COLO668 (cell line): ENCODE measurements around the gene NPTX2.
A peak's percentile ranks its signal among the peaks of the same experiment; 100 is the strongest.
"Not testable (repeated sequence)": the region's sequence is repeated elsewhere in the genome, so short reads cannot be mapped to it uniquely, and the experiment has no call there.

Experiments used
- DNase-seq: peaks from one replicate; lab custom pipeline; 2025; ENCODE audit not compliant: unreplicated experiment; lab: John Stamatoyannopoulos, UW

Gene NPTX2, protein sequence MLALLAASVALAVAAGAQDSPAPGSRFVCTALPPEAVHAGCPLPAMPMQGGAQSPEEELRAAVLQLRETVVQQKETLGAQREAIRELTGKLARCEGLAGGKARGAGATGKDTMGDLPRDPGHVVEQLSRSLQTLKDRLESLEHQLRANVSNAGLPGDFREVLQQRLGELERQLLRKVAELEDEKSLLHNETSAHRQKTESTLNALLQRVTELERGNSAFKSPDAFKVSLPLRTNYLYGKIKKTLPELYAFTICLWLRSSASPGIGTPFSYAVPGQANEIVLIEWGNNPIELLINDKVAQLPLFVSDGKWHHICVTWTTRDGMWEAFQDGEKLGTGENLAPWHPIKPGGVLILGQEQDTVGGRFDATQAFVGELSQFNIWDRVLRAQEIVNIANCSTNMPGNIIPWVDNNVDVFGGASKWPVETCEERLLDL

DNA sequence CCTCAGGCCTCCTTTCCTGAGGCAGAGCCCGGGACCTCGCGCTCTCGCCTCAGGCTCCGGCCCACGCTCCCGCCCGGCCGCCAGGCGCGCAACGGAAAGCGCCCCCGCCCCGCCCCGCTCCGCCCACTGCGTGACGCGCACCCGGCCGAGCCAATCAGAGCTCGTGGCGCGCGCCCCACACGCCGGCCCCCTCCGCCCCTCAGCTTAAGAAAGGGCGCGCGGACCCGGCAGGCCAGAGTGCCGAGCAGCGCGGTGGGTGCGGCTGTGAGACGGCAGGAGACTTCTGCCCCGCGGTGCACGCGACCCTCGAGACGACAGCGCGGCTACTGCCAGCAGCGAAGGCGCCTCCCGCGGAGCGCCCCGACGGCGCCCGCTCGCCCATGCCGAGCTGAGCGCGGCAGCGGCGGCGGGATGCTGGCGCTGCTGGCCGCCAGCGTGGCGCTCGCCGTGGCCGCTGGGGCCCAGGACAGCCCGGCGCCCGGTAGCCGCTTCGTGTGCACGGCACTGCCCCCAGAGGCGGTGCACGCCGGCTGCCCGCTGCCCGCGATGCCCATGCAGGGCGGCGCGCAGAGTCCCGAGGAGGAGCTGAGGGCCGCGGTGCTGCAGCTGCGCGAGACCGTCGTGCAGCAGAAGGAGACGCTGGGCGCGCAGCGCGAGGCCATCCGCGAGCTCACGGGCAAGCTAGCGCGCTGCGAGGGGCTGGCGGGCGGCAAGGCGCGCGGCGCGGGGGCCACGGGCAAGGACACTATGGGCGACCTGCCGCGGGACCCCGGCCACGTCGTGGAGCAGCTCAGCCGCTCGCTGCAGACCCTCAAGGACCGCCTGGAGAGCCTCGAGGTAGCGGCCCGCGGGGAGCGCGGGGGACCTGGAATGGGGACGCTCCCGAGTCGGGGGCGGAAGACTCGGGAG is at the start of gene NPTX2:
TSS of gene NPTX2 (plus strand) at position 235 of the 909 bp plus-strand sequence. CDS start at position 412, 177 bp downstream.
- peak; percentile 64 for DNase-seq

DNA sequence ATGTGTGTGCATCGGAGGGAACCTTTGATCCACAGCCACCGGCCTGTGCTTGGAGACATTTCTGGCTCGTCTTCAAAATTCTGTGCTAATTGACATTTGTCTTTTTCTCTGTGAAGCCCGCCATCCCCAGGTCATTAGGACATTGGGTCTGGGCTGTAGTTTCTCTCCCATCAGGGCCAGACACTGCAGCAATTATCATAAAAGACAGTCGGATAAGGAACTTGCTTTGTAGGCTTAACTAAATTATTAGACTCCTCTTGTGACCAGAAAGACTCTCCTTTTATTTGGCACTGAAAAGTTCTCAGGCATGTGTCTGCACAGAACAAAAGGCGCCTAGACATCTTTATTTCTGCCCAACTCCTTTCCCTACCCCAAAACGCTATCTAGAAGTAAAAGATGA is 49.1 kb upstream of the NPTX2 start:
- DNase-seq: no peak

DNA sequence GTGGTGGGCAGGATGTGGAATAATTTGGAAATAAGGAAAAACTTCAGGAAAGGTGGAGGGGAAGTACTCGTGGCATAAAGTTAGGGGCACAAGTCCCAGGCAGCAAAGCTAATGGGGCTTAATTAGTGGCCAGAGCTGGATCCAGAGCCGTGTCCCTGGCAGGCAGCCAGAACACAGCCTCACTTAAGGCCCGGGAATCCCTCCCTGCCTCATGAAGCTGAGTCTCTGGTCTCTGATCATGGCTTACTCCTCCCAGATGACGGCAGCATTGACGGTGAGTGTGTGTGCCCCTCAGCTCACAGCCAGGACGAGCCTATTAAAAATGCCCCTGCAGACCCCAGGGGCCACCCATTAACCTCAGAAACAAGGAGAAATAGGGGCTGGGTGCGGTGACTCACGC is 48.2 kb upstream of the NPTX2 start:
- no peak for DNase-seq

DNA sequence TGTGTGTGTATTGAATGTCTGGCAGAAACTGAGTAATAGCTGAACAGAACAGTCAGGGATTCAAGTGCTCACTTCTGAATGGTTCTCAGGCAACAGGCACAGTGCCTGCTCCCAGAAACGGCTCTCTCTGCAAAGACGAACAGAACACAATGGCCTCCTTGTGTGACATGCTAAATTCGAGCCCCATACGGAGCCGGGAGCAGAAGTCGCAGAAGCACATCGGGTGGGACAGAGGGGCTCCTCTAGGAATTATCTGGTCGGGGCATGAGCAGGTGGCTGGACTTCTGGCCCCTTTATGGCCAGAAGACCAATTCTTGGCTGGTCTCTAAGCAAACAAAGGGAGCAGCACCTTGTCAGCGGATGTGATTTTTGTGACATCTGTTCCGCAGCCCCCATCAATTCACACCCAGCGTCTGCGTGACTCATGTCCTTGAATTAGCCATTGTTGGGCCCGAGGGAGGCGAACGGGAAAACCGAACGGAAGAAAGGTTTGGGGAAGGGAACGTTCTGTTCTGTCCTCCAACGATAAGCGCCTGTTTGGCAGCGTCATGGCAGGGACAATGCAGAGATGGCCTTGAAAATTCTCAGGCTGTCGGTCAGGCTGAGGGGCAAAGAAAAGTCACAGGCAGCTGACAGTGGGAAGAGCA is 47.3 kb upstream of the NPTX2 start:
- DNase-seq: no peak

DNA sequence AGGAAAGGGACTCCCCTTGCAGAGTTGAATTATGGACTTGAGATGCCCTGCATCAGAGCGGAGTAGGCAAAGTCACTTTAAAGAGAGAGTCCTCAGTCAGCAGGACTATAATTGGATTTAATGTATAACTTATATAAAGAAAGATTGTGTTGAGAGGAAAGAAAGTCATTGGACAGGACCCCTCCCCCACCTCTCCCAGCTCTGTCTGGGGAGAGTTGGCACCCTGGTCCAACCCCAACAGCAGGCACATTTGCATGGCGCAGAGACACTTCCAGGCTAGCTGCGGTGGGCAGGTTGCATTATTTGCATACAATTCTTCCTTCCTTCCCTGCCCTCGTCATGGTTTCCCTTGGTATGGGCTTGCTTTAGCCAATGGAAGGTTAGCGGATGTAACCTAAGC is 46.1 kb upstream of the NPTX2 start:
- DNase-seq: no peak

DNA sequence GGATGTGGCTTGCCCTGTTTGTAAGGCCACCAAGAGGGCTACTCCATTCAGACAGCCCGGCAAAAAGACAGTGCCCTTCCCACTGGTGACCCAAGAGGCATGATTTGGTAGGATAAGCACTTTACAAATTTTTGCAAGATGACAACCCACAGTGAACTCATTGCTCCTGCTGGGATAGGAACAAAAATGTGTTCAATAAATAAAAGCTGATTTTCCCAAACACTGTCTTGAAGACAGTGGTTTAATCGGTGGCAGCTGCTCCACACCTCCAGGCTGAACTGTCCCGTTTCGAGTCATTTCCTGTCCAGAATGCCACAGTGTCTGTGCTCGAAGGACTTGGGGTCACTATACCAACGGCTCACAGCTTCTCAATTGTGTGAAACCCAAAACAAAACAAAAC is 45.1 kb upstream of the NPTX2 start:
- no peak for DNase-seq

GRCh38 chr7:98572716-98573115 is 44.4 kb upstream of the NPTX2 start:
- not testable (repeated sequence) for DNase-seq

DNA sequence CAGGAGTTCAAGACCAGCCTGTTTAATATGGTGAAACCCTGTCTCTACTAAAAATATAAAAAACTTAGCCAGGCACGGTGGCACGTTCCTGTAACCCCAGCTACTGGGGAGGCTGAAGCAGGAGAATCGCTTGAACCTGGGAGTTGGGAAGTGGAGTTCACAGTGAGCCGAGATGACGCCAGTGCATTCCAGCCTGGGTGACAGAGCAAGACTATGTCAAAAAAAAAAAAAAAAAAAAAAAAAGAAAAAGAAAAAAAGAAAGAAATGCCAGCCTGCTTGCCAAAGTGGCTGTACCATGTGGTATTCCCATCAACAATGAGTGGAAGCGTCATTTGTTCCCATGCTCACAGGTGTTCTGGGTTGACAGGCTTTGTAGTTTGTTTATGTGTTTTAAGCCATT is 43.3 kb upstream of the NPTX2 start:
- DNase-seq: no peak

DNA sequence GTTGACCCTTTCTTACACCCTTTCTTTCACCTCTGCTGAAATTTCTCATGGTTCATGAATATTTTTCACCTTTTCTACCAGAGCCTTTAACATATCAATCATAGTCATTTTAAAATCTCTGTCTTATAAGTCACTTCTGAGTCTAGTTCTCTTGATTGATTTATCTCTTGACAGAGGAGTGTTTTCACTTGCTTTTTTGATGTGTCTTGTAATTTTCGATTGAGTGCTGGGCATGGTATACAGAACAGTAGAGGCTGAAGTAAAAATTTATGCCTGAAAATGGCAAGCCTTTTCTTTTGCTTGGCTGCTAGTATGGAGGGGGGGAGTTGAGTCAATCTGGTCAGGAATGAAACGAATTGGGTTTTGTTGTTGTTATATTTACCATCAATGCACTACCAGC is 41.2 kb upstream of the NPTX2 start:
- DNase-seq: no peak

DNA sequence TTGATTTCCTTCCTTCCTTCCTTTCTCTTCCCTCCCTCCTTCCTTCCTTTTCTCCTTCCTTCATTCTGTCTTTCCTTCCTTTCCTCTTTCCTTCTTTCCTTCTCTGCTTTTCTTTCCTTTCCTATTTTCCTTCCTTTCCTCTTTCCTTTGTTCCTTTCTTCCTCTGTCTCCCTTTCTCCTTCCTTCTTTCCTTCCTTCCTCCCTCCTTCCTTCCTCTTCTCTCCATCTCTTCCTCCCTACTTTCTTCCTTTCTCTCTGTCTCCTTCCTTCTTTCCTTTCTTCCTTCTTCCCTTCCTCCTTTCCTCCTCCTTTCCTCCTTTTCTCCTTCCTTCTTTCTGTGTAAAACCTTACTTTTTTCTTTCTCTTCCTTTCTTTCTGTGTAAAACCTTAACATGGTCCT is 32.3 kb upstream of the NPTX2 start:
- no peak for DNase-seq

GRCh38 chr7:98591926-98592325 is 25.2 kb upstream of the NPTX2 start:
- no peak for DNase-seq

DNA sequence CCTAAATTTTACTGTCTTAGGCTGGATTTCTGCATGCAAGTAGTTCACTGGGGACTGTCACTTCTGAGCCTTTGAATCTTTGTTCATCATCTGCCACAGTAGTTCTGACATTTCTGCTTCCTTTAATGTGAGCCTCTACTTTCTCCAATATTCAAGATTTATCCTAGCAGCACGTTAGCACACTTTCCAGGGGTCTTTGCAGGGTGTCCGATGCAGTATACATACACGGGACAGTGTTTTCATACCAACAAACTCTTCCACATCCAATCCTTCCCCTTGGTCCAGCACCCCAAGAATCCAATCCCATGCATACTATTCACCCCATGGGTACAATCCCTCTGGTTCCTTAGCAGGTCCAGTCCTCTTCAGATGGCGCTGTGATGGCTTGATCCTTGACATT is 22.7 kb upstream of the NPTX2 start:
- no peak for DNase-seq

GRCh38 chr7:98594787-98595186 is 22.3 kb upstream of the NPTX2 start:
- no peak for DNase-seq

DNA sequence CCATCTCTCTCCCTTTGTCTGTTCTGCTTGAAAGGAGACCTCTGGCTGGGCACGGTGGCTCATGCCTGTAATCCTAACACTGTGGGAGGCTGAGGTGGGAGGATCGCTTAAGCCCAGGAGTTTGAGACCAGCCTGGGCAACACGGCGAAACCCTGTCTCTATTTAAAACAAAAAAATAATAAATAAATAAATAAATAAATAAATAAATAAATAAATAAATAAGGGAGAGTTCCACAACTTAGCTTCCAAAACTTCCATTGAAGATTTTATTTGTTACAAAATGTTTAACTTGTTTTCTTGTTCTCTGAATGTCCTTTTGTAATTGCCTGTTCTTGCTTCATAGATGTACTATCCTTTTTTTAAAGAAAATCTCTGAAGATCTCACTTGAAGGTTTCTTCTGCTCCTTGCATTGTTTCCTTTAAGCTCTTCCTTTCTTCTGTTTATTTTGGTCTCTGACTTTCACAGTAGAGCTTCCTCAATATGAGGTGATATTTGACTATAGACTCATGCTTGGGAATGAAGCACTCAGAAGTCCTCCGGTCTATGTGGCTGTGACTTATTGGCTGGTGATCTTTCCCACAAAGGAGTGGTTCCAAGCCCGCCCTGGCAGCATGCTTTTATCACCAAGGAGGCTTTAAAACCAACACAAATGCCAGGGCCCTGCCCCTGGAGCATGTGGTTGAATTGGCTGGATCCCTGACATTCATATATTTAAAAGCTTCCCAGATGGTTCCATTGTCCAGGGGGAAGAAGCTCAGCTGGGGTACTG is 18.1 kb upstream of the NPTX2 start:
- DNase-seq: no peak

- no peak for DNase-seq
Observed at GRCh38 chr7:98599886-98600285, 17.2 kb upstream of the NPTX2 start.

- DNase-seq: no peak
Observed at GRCh38 chr7:98602755-98603398, 14.2 kb upstream of the NPTX2 start.

DNA sequence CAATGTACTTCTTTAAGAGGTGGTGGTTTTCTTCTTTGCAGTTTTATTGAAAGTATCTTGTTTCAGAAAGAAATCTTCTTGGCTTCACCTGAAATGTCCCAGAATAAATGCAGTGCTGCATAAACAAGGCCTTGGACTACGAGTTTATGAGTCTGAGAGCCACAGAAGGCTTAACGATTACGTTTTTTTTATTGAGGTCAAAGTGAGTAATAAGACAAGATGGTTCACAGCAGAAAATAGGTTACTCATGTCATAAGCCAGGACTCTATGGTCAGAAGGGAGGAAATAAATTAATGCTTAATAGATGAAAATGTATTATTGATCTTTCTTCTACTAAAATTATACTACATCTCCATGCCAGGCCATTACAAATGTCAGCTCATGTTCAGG is 13.7 kb upstream of the NPTX2 start:
- DNase-seq: no peak

GRCh38 chr7:98613601-98614425 is 3.3 kb upstream of the NPTX2 start:
- DNase-seq: no peak

DNA sequence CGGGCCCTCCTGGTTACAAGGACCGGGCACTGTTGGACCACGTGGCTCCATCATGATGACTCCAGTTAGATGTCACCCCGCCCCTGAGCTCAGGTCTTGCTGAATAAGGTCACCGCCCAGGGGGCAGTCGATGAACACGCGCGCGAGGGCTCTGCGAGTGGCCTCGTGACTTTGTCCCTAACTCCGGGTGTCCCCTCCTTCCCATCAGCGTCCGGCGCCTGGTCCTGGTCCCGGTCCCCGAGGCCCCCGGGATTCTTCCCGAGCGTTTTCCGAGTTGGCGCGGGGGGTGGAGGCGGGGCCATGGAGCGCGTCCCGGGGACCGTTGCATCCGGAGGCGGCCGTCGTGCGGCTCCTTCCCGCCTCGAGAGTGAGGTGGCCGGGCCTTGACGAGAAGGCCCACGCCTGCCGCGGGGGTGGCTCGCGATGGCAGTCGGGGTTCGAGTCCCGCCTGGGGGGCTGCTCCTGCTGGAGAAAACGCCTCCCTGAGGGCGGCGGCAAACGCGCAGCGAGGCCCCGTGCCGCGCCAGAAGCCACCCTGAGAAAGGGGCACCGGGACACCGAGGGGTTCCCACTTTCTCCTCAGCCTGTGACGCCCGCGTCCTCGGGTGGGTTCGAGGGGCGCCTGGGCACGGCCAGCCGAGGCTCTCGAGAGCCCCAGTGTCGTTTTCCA is 569 bp upstream of the NPTX2 start:
- no peak for DNase-seq
